ENCODE data around the gene USP1. TPM values are rescaled to one million over a fixed set of nuclear protein-coding genes. Genes with fewer than 3 reads are reported as not detected.

The USP1 gene
- total RNA-seq, 1 experiment from 2014 or later, result 64.6 TPM

DNA sequence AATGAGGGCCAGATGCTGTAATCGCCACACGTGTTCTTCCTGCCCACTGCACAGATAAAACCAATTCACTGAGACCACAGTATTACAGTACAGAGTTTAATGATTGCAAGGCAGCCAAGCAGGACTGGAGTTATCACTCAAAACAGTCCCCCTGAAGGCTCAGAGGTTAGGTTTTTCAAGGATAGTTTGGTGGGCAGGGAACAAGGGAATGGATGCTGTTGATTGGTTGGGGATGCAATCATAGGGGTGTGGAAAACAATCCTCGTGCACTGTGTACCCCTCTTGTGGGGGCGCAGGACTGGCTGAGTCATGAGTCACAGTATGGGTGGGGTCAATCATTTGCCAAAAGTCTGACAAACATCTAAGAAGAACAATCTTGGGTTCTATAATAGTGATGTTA, 12.4 kb upstream of the USP1 start:
- Mint-ChIP-seq H3K9me3 (no peaks in the 10 kb centered on the region), H3K27ac (peak overlapping the region in 1 of 3 experiments; percentile 71; a peak in 1 of 7 replicates), H3K4me1 (0 out of 4 replicates have a peak, but pooled peaks cover 3 to 4% of the 10 kb centered on the region in 2 experiments), H3K36me3 (ENCODE audit: insufficient read depth in 1 of 3, low read depth in 3 of 3) (no peaks in the 10 kb centered on the region), H3K27me3 (ENCODE audit: low read depth) (no peaks in the 10 kb centered on the region; the same call in 1 of the 2 replicates), H3K4me3 (no peak overlapping the region)
- Histone ChIP-seq H3K23ac (ENCODE audit: insufficient read length, low read depth, low read length) (no peak overlapping the region), H2BK20ac (ENCODE audit: low read depth, low read length, poor library complexity, severe bottlenecking) (no peak overlapping the region), H3K27ac (ENCODE audit: insufficient read length, low read depth, low read length) (no peak overlapping the region), H3K4me2 (ENCODE audit: insufficient read depth, insufficient read length, low read length) (no peak overlapping the region), H4K5ac (ENCODE audit: insufficient read length, low read depth, low read length) (no peak overlapping the region), H3K4ac (ENCODE audit: low read depth, low read length) (no peak overlapping the region), H3K56ac (ENCODE audit: insufficient read length, low read depth, low read length) (no peak overlapping the region), H3K79me1 (ENCODE audit: insufficient read depth, low read depth, low read length, poor library complexity, severe bottlenecking) (no peaks in the 10 kb centered on the region), H3K14ac (ENCODE audit: insufficient read depth, low read length) (no peak overlapping the region), H4K20me1 (ENCODE audit: control insufficient read depth, insufficient read depth, insufficient read length) (no peaks in the 10 kb centered on the region), H2BK5ac (ENCODE audit: insufficient read length, low read length) (no peak overlapping the region), H4K8ac (replicated peaks; ENCODE audit: insufficient read length, low read depth, low read length) (no peak overlapping the region), H2BK12ac (ENCODE audit: insufficient read length, low read depth, low read length) (no peak overlapping the region), H3K79me2 (ENCODE audit: insufficient read depth, low read length) (no peaks in the 10 kb centered on the region), H3K9me3 (ENCODE audit: control insufficient read depth, low read depth, low read length) (no peaks in the 10 kb centered on the region), H3K9ac (ENCODE audit: extremely low read depth, insufficient read length, low read length) (no peak overlapping the region), H3K23me2 (ENCODE audit: insufficient read length, low read depth, low read length, poor library complexity, severe bottlenecking) (no peaks in the 10 kb centered on the region), H2BK120ac (ENCODE audit: low read depth, low read length, poor library complexity, severe bottlenecking) (no peak overlapping the region), H2AK5ac (ENCODE audit: insufficient read length, low read length) (no peak overlapping the region), H3K4me1 (ENCODE audit: insufficient read depth, low read length) (no peaks in the 10 kb centered on the region), H3K18ac (ENCODE audit: insufficient read length, low read depth, low read length) (no peak overlapping the region), H2BK15ac (ENCODE audit: low read depth, low read length) (no peak overlapping the region), H2AFZ (ENCODE audit: low read length) (no peak overlapping the region), H4K91ac (ENCODE audit: insufficient read length, low read depth, low read length) (no peak overlapping the region), H3K27me3 (ENCODE audit: insufficient read depth, low read length) (no peaks in the 10 kb centered on the region), H3T11ph (ENCODE audit: low read length) (no peak overlapping the region)
- DNase-seq, result no peak
- no CpG with 5 or more reads among the region's 4 CpGs for WGBS (ENCODE audit: extremely low coverage, insufficient read length, low lambda C conversion rate)
- TF ChIP-seq, protein P1, sequence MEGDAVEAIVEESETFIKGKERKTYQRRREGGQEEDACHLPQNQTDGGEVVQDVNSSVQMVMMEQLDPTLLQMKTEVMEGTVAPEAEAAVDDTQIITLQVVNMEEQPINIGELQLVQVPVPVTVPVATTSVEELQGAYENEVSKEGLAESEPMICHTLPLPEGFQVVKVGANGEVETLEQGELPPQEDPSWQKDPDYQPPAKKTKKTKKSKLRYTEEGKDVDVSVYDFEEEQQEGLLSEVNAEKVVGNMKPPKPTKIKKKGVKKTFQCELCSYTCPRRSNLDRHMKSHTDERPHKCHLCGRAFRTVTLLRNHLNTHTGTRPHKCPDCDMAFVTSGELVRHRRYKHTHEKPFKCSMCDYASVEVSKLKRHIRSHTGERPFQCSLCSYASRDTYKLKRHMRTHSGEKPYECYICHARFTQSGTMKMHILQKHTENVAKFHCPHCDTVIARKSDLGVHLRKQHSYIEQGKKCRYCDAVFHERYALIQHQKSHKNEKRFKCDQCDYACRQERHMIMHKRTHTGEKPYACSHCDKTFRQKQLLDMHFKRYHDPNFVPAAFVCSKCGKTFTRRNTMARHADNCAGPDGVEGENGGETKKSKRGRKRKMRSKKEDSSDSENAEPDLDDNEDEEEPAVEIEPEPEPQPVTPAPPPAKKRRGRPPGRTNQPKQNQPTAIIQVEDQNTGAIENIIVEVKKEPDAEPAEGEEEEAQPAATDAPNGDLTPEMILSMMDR (conservative IDR thresholded peaks at IDR 0.05), result no peak

All from H9 (cell line).